ENCODE results near the gene NDUFA7. TPM values are rescaled to one million over a fixed set of nuclear protein-coding genes. Genes with fewer than 3 reads are reported as not detected.
"Not testable (repeated sequence)": the region's sequence is repeated elsewhere in the genome, so short reads cannot be mapped to it uniquely, and the experiment has no call there.

Gene NDUFA7
- total RNA-seq, 1 experiment from 2014 or later: 117 TPM

- peaks cover 27% of the 10 kb centered on the region for H3K36me3 ChIP-seq (replicated peaks; ENCODE audit: control insufficient read depth, insufficient read depth, low read length)
- DNase-seq: peak; percentile 45
- H3K27me3 ChIP-seq (ENCODE audit: control insufficient read depth, insufficient read depth, low read length); H3K4me3 ChIP-seq (ENCODE audit: insufficient read depth, low read depth, low read length): not testable (repeated sequence)
Observed at GRCh38 chr19:8318835-8319234, 2.3 kb downstream of the NDUFA7 start.

- Histone ChIP-seq H3K27me3 (ENCODE audit: control insufficient read depth, insufficient read depth, low read length) (no peaks in the 10 kb centered on the region), H3K36me3 (replicated peaks; ENCODE audit: control insufficient read depth, insufficient read depth, low read length) (peaks cover 24% of the 10 kb centered on the region), H3K4me3 (ENCODE audit: insufficient read depth, low read depth, low read length) (no peak overlapping the region)
- DNase-seq: no peak
Observed at GRCh38 chr19:8316351-8317125, 4.6 kb downstream of the NDUFA7 start.

DNA sequence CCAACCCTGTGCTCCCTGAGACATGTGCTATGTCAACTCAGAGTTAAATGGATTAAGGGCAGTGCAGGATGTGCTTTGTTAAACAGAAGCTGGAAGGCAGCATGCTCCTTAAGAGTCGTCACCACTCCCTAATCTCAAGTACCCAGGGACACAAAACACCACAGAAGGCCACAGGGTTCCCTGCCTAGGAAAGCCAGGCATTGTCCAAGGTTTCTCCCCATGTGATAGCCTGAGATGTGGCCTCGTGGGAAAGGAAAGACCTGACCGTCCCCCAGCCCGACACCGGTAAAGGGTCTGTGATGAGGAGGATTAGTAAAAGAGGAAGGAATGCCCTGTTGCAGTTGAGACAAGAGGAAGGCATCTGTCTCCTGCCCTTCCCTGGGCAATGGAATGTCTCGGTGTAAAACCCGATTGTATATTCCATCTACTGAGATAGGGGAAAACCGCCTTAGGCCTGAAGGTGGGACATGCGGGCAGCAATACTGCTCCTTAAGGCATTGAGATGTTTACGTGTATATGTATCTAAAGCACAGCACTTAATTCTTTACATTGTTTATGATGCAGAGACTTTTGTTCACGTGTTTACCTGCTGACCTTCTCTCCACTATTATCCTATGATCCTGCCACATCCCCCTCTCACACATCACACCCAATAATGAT, 6.1 kb downstream of the NDUFA7 start:
- H3K27me3 ChIP-seq (ENCODE audit: control insufficient read depth, insufficient read depth, low read length); H3K4me3 ChIP-seq (ENCODE audit: insufficient read depth, low read depth, low read length); DNase-seq: not testable (repeated sequence)
- H3K36me3 ChIP-seq (replicated peaks; ENCODE audit: control insufficient read depth, insufficient read depth, low read length): peaks cover 29% of the 10 kb centered on the region

GRCh38 chr19:8311461-8312260, 9.5 kb downstream of the NDUFA7 start:
- no peak for DNase-seq
- peaks cover 31% of the 10 kb centered on the region for H3K36me3 ChIP-seq (replicated peaks; ENCODE audit: control insufficient read depth, insufficient read depth, low read length)

GRCh38 chr19:8310342-8311055, 10.7 kb downstream of the NDUFA7 start:
- Histone ChIP-seq H3K36me3 (replicated peaks; ENCODE audit: control insufficient read depth, insufficient read depth, low read length) (peaks cover 25% of the 10 kb centered on the region), H3K4me3 (ENCODE audit: insufficient read depth, low read depth, low read length) (no peak overlapping the region), H3K27me3 (ENCODE audit: control insufficient read depth, insufficient read depth, low read length) (no peaks in the 10 kb centered on the region)
- DNase-seq: no peak

More at GRCh38 chr19:8311461-8312260, 9.5 kb downstream of the NDUFA7 start:
- H3K4me3 ChIP-seq (ENCODE audit: insufficient read depth, low read depth, low read length): no peak overlapping the region
- H3K27me3 ChIP-seq (ENCODE audit: control insufficient read depth, insufficient read depth, low read length): no peaks in the 10 kb centered on the region

DNA sequence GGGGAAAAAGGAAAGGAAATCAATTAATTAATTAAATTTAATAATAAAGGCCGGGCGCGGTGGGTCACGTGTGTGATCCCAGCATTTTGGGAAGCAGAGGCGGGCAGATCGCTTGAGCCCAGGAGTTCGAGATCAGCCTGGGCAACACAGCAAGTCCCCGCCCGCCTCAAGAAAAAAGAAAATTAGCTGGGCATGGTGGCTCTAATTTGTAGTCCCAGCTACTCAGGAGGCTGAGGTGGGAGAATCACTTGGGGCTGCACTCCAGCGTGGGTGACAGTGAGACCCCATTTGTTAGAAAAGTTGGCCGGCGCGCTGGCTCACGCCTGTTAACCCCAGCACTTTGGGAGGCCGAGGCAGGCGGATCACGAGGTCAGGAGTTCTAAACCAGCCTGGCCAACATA, 12.3 kb downstream of the NDUFA7 start:
- Histone ChIP-seq H3K4me3 (ENCODE audit: insufficient read depth, low read depth, low read length) (peak overlapping the region; percentile 81), H3K27me3 (ENCODE audit: control insufficient read depth, insufficient read depth, low read length) (no peaks in the 10 kb centered on the region), H3K36me3 (replicated peaks; ENCODE audit: control insufficient read depth, insufficient read depth, low read length) (peaks cover 18% of the 10 kb centered on the region)
- DNase-seq: no peak

DNA sequence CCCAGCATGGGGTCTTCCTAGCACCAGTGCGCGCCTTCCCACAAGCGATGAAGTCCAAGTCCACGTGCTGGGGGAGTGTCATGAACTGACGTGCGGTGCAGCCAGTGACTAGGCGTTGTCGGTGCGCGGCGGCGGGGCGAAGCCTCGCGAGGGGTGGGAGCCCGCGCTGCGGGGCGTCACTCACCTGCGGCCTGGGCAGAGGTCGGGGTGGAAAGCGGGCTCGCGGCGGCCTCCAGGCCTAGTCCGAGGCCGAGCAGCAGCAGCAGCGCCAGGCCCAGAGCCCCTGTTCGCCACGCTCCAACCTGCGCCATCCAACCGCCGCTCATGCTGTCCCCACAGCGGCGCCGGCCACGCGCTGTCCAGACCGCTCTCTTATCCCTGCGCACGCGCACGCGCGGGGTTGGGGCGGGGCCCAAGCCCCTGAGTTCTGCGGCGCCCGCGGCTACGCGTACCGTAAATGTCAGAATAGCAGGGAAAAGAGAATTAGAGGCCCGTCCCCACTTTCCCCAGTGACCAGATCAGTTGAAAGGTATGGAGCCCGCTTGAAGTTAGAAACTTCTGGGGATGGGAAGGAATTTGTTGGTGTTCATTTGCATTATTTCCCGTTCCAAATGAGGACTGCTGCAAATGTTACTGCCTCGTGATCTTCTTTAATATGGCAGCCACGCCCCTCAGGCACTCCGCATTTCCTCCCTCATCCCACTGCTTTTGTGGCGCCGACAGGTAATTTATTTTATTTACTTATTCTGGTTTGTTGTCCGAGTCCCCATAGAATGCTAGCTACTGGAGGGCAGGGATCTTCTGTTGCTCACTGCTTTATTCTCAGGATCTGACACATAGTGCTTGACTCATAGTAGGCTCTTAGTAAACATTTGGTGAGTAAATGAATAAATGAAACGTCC, 13.0 kb downstream of the NDUFA7 start, which contains the start of gene CD320:
CD320 (minus strand) TSS at position 394 of the 902 bp plus-strand sequence; CDS start at position 326, 68 bp downstream.
- peak; percentile 98 for DNase-seq
- Histone ChIP-seq H3K4me3 (ENCODE audit: insufficient read depth, low read depth, low read length) (peak within 1 kb of the TSS; percentile 81), H3K27me3 (ENCODE audit: control insufficient read depth, insufficient read depth, low read length) (no peaks in the 10 kb centered on the region), H3K36me3 (replicated peaks; ENCODE audit: control insufficient read depth, insufficient read depth, low read length) (peaks cover 16% of the 10 kb centered on the region)

DNA sequence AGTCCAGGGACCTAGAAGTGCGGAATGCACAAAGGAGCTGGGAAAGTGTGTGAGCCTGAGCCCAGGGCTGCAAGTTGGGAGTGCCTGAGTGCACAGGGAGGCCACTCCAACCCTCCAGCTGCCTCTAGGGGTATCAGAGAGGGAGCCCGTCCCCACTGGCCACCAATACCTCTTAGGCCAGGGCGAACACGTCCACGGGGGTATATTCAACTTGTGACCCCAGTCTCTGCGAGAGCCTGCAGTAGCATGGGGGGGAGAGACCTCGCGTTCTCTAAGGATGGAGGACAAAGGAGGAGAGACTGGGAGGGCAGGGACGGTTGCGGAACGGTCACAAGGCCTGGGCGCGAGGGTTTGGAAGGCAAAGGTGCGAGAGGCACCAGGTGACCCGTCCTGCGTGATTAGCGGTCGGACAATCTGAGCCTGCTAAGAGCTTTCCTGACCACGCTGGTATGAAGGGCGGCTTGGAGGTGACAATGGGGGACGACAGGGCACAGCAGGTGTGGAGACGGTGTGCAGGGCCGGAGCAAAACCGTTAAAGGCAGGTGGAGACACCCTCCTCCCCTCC, 13.7 kb downstream of the NDUFA7 start:
- DNase-seq: peak; percentile 78
- H3K36me3 ChIP-seq (replicated peaks; ENCODE audit: control insufficient read depth, insufficient read depth, low read length): peaks cover 15% of the 10 kb centered on the region
- no peaks in the 10 kb centered on the region for H3K27me3 ChIP-seq (ENCODE audit: control insufficient read depth, insufficient read depth, low read length)
- peak overlapping the region; percentile 81 for H3K4me3 ChIP-seq (ENCODE audit: insufficient read depth, low read depth, low read length)

- Histone ChIP-seq H3K4me3 (ENCODE audit: insufficient read depth, low read depth, low read length) (no peak overlapping the region), H3K27me3 (ENCODE audit: control insufficient read depth, insufficient read depth, low read length) (no peaks in the 10 kb centered on the region), H3K36me3 (replicated peaks; ENCODE audit: control insufficient read depth, insufficient read depth, low read length) (peaks cover 11% of the 10 kb centered on the region)
- peak; percentile 42 for DNase-seq
Observed at GRCh38 chr19:8306235-8307054, 14.7 kb downstream of the NDUFA7 start.

DNA sequence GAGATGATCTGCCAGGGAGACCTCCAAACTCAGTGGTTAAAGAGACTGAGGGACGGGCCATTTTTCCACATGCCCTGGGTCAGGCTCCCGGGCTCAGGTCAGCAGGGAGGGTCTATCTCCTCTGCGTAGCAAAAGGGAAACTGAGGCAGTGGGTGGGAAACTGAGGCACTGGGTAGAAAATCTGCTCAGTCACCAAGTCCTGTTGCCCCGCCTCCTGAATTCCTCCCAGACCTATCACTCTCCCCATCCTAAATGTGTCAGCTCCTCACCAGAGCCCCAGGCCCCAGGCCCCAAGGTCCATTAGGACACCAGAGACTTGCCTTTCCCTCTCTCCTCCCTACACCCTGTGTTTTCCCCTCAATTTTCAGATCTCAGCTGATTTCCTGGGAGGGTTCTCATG, 15.4 kb downstream of the NDUFA7 start:
- no peaks in the 10 kb centered on the region for H3K27me3 ChIP-seq (ENCODE audit: control insufficient read depth, insufficient read depth, low read length)
- H3K36me3 ChIP-seq (replicated peaks; ENCODE audit: control insufficient read depth, insufficient read depth, low read length): peaks cover 9% of the 10 kb centered on the region
- H3K4me3 ChIP-seq (ENCODE audit: insufficient read depth, low read depth, low read length): no peak overlapping the region
- DNase-seq: peak; percentile 44

DNA sequence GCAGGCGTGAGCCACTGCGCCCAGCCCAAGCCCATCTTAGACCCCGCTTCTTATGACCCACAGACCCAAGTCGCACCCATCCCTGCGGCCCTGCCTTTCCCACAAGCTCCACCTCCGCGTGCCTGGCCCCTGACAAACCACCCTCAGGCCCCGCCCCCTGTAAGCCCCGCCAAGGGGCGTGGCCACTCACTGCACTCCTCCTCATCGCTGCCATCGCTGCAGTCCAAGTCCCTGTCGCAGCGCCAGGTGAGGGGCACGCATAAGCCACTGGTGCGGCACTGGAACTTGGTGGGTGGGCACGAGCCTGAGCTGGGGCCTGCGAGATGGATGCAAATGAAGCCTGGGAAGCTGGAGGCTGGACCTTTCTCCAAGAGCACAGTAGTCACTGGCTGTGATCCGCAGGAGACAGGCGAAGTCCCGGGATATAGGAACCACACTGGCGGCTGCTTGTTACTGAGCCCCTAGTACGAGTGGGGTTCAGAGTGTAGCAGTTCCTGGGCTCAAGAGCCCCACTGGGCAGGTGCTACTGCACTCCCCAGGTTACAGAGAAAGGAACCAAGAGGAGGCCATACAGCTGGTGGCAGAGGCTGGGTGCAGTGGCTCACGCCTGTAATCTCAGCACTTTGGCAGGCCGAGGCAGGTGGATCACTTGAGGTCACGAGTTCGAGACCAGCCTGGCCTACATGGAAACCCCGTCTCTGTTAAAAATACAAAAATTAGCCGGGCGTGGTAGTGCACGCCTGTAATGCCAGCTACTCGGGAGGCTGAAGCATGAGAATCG, 16.1 kb downstream of the NDUFA7 start:
- DNase-seq: peak; percentile 98
- no peak overlapping the region for H3K4me3 ChIP-seq (ENCODE audit: insufficient read depth, low read depth, low read length)
- no peaks in the 10 kb centered on the region for H3K27me3 ChIP-seq (ENCODE audit: control insufficient read depth, insufficient read depth, low read length)
- peaks cover 7% of the 10 kb centered on the region for H3K36me3 ChIP-seq (replicated peaks; ENCODE audit: control insufficient read depth, insufficient read depth, low read length)

DNA sequence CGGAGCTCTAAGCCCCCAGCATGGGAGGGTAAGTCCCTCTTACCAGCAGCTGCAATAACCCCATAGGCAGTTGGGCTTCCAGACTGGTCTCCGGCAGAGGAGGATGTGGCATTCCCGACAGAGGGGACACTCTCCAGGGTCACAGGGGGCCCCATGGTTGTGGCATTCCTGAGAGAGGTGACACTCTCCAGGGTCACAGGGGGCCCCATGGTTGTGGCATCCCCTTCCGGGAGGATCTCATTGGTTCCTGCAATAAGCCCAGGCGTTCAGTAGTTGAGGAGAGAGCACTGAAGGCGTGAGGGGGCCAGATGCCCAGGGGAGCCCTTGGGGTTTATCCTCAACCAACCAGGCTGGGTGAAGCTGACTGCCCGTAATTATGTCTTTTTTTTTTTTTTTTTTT, 18.4 kb downstream of the NDUFA7 start:
- H3K27me3 ChIP-seq (ENCODE audit: control insufficient read depth, insufficient read depth, low read length): no peaks in the 10 kb centered on the region
- H3K36me3 ChIP-seq (replicated peaks; ENCODE audit: control insufficient read depth, insufficient read depth, low read length): peaks cover 4% of the 10 kb centered on the region; the same call in 1 of the 2 replicates
- no peak for DNase-seq
- no peak overlapping the region for H3K4me3 ChIP-seq (ENCODE audit: insufficient read depth, low read depth, low read length)
